GM13976 (cell line): ENCODE data around the gene NAIP.
"Not testable (repeated sequence)": the region's sequence is repeated elsewhere in the genome, so short reads cannot be mapped to it uniquely, and the experiment has no call there.

ENCODE experiments used
- DNase-seq: peaks from one replicate; pipeline ENCODE4 v3.0.0; 2012; ENCODE audit warnings: low spot score
- CTCF ChIP-seq: IDR thresholded peaks from 2 replicates; pipeline ENCODE4 v1.5.1; 2012; ENCODE audit warnings: borderline replicate concordance, mild to moderate bottlenecking; ENCODE audit not compliant: insufficient read depth; ENCODE audit errors: extremely low read depth, missing control alignments, control extremely low read depth
- in situ Hi-C: fragments of 300-500 bp; cut with MboI; formaldehyde crosslinking; loops from one replicate; pipeline ENCODE4 v1.12.0; 2022; ENCODE audit warnings: low sequenced_read_pairs, mixed read lengths, inconsistent platforms; ENCODE audit not compliant: unreplicated experiment

The NAIP gene

GRCh38 chr5:71011194-71011792 lies 13.8 kb downstream of the NAIP start:
- in situ Hi-C loops = no loop called here
- TF ChIP-seq CTCF = no peak
- DNase-seq = no peak

- DNase-seq, in situ Hi-C loops: not testable (repeated sequence)
These were observed 18.2 kb downstream of the NAIP start for GRCh38 chr5:71006983-71007382.

- in situ Hi-C loops, DNase-seq: not testable (repeated sequence)
These were observed 40.3 kb downstream of the NAIP start for GRCh38 chr5:70984882-70985281.

GRCh38 chr5:70967220-70967619 lies 57.9 kb downstream of the NAIP start:
- in situ Hi-C loops, DNase-seq: not testable (repeated sequence)

GRCh38 chr5:70964531-70964930 lies 60.6 kb downstream of the NAIP start:
- DNase-seq = not testable (repeated sequence)

GRCh38 chr5:70953068-70953467 lies 72.1 kb downstream of the NAIP start:
- DNase-seq, in situ Hi-C loops: not testable (repeated sequence)

More at GRCh38 chr5:70964531-70964930, 60.6 kb downstream of the NAIP start:
- in situ Hi-C loops = not testable (repeated sequence)

- DNase-seq, in situ Hi-C loops: not testable (repeated sequence)
These were observed 92.6 kb downstream of the NAIP start for GRCh38 chr5:70932560-70932959.

GRCh38 chr5:70931709-70932368 lies 93.3 kb downstream of the NAIP start:
- in situ Hi-C loops, DNase-seq: not testable (repeated sequence)

- in situ Hi-C loops, DNase-seq: not testable (repeated sequence)
These were observed 100.0 kb downstream of the NAIP start for GRCh38 chr5:70925211-70925562.
